Hepatocyte (in vitro differentiated cells): Measurements from ENCODE around the gene HPCAL1. TPM values are rescaled to one million over a fixed set of nuclear protein-coding genes. Genes with fewer than 3 reads are reported as not detected.

ENCODE experiments used
- DNase-seq: peaks from one replicate; pipeline ENCODE4 v3.0.0-alpha.2; 2016; ENCODE audit warnings: low spot score
- H2AFZ ChIP-seq: fragments of 200-600 bp; sonication (generic); 2 replicates; pipeline ENCODE4 v1.6.0; 2016; ENCODE audit warnings: antibody characterized with exemption, mild to moderate bottlenecking
- H3K27ac ChIP-seq: fragments of 200-600 bp; sonication (generic); 2 replicates; pipeline ENCODE4 v1.5.1; 2016; ENCODE audit warnings: mild to moderate bottlenecking
- H3K27me3 ChIP-seq: fragments of 200-600 bp; sonication (generic); 2 replicates; pipeline ENCODE4 v1.6.1; 2016
- H3K36me3 ChIP-seq: fragments of 200-600 bp; sonication (generic); replicated peaks from 2 replicates; pipeline ENCODE4 v1.5.1; 2016; ENCODE audit warnings: low read depth; ENCODE audit not compliant: insufficient read depth
- H3K4me1 ChIP-seq: fragments of 200-600 bp; sonication (generic); 2 replicates; pipeline ENCODE4 v1.5.1; 2016; ENCODE audit warnings: mild to moderate bottlenecking, moderate library complexity; ENCODE audit not compliant: insufficient read depth
- H3K4me2 ChIP-seq: fragments of 200-600 bp; sonication (generic); 2 replicates; pipeline ENCODE4 v1.6.0; 2016
- H3K4me3 ChIP-seq: fragments of 200-600 bp; sonication (generic); 2 replicates; pipeline ENCODE4 v1.5.1; 2016; ENCODE audit warnings: mild to moderate bottlenecking
- H3K79me2 ChIP-seq: fragments of 200-600 bp; sonication (generic); 2 replicates; pipeline ENCODE4 v1.6.0; 2017; ENCODE audit warnings: mild to moderate bottlenecking
- H3K9me2 ChIP-seq: fragments of 200-600 bp; sonication (generic); replicated peaks from 2 replicates; pipeline ENCODE4 v1.6.0; 2017; ENCODE audit warnings: mild to moderate bottlenecking; ENCODE audit not compliant: insufficient read depth
- H3K9me3 ChIP-seq: fragments of 200-600 bp; sonication (generic); 2 replicates; pipeline ENCODE4 v1.5.1; 2016; ENCODE audit warnings: low read depth, mild to moderate bottlenecking
- H4K20me1 ChIP-seq: fragments of 200-600 bp; sonication (generic); 2 replicates; pipeline ENCODE4 v1.6.0; 2016; ENCODE audit warnings: mild to moderate bottlenecking; ENCODE audit not compliant: insufficient read depth, poor library complexity, severe bottlenecking
- EZH2 ChIP-seq: fragments of 200-600 bp; sonication (generic); IDR thresholded peaks from 2 replicates; pipeline ENCODE4 v1.6.1; 2016; ENCODE audit warnings: antibody characterized with exemption, mild to moderate bottlenecking, borderline replicate concordance
- EZH2phosphoT487 ChIP-seq: fragments of 200-600 bp; sonication (generic); IDR thresholded peaks from one replicate; pipeline ENCODE4 v1.6.1; 2018; ENCODE audit warnings: antibody characterized with exemption, mild to moderate bottlenecking, low read depth, moderate library complexity; ENCODE audit not compliant: unreplicated experiment, severe bottlenecking
- WGBS: methylation state at CpG from one replicate; pipeline ENCODE4 v1.1.6; 2016; ENCODE audit warnings: low lambda C conversion rate; ENCODE audit errors: missing lambda C conversion rate; 5-methylcytosine and 5-hydroxymethylcytosine counted together
- polyA plus RNA-seq: library from polyadenylated mRNA; unstranded; fragments of >200 nt; fragmentation: Nextera tagmentation; extraction: Ambion mirVana; gene quantifications from 2 replicates; pipeline ENCODE4 v1.2.1, GENCODE V29; 2016
- total RNA-seq: library from RNA; depleted of rRNA; stranded (reverse); fragments of >200 nt; gene quantifications from 2 replicates; pipeline ENCODE4 v1.2.3, GENCODE V29; 2014
- TF ChIP-seq, protein P1 (sequence below): fragments of 200-600 bp; sonication (generic); IDR thresholded peaks from 2 replicates; pipeline ENCODE4 v1.5.1; 2016; ENCODE audit warnings: antibody characterized with exemption, mild to moderate bottlenecking; ENCODE audit not compliant: poor library complexity

Gene HPCAL1
- total and polyA plus RNA-seq, 2 experiments from 2014 or later: 22.5 to 39.1 TPM

- TF ChIP-seq, protein P1, sequence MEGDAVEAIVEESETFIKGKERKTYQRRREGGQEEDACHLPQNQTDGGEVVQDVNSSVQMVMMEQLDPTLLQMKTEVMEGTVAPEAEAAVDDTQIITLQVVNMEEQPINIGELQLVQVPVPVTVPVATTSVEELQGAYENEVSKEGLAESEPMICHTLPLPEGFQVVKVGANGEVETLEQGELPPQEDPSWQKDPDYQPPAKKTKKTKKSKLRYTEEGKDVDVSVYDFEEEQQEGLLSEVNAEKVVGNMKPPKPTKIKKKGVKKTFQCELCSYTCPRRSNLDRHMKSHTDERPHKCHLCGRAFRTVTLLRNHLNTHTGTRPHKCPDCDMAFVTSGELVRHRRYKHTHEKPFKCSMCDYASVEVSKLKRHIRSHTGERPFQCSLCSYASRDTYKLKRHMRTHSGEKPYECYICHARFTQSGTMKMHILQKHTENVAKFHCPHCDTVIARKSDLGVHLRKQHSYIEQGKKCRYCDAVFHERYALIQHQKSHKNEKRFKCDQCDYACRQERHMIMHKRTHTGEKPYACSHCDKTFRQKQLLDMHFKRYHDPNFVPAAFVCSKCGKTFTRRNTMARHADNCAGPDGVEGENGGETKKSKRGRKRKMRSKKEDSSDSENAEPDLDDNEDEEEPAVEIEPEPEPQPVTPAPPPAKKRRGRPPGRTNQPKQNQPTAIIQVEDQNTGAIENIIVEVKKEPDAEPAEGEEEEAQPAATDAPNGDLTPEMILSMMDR: no peak
- TF ChIP-seq EZH2 (no peak), EZH2phosphoT487 (no peak)
- 81% methylated on average over 4 of the region's 4 CpGs for WGBS
- Histone ChIP-seq H3K4me2 (no peak overlapping the region), H3K4me1 (peaks cover 15% of the 10 kb centered on the region), H3K4me3 (no peak overlapping the region), H3K36me3 (no peaks in the 10 kb centered on the region), H2AFZ (no peak overlapping the region), H4K20me1 (no peaks in the 10 kb centered on the region), H3K27ac (no peak overlapping the region), H3K9me2 (no peaks in the 10 kb centered on the region), H3K27me3 (no peaks in the 10 kb centered on the region), H3K9me3 (no peaks in the 10 kb centered on the region), H3K79me2 (peaks cover 69% of the 10 kb centered on the region)
- DNase-seq: no peak
Observed at GRCh38 chr2:10336283-10336682, 33.6 kb downstream of the HPCAL1 start.

GRCh38 chr2:10337449-10338269 is 35.0 kb downstream of the HPCAL1 start:
- no peaks in the 10 kb centered on the region for H3K9me2 ChIP-seq
- no peaks in the 10 kb centered on the region for H4K20me1 ChIP-seq
- H3K79me2 ChIP-seq: peaks cover 65% of the 10 kb centered on the region
- no peak overlapping the region for H2AFZ ChIP-seq
- peaks cover 10% of the 10 kb centered on the region for H3K4me1 ChIP-seq
- no peaks in the 10 kb centered on the region for H3K9me3 ChIP-seq
- H3K27ac ChIP-seq: no peak overlapping the region
- no peak for DNase-seq
- no peaks in the 10 kb centered on the region for H3K27me3 ChIP-seq
- no peak overlapping the region for H3K4me2 ChIP-seq
- no peak overlapping the region for H3K4me3 ChIP-seq
- 88% methylated on average over 16 of the region's 16 CpGs for WGBS
- TF ChIP-seq, protein P1: no peak
- no peak for TF ChIP-seq EZH2phosphoT487
- TF ChIP-seq EZH2: no peak
- H3K36me3 ChIP-seq: no peaks in the 10 kb centered on the region

DNA sequence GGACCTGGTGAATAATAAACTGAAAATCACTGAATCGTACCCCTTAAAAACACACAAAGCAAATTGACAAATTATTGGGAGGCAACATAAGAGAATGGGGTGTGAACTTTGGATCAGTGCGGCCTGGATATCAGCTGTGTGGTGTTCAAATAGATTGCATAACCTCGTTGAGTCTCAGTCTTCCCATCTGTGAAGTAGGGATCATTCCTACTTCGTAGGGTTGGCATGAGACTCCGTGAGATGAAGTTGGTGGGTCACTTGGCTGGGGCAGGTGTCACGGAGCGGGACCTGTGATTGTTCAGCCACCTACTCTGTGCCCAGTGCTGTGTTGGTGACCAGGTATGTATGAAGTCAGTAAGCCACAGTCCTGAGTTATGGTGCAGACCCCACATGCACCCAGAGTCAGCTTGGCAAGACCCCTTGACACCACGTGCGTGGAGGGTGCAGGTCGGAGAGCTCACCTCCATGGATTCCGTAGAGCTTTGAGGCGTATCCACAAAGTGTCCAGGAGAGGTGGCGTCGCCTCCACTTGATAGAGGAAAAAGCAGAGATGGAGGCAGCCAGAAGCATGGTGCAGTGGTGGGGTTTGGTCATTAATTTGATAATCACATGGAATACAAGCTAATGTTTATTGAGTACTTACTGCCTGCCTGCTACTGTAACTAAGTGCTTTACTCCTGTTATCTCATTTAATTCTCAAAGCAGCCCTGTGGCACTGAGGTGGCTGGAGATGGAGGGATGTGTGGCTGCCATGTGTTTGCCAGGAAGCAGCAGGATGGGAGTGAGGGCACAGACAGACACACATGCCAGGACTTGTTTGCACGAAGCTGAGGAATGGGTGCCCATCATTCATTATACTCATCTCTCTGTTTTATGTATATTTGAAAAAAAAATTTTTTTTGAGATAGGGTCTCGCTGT is 35.8 kb downstream of the HPCAL1 start:
- no peak overlapping the region for H3K27ac ChIP-seq
- H3K36me3 ChIP-seq: no peaks in the 10 kb centered on the region
- H3K79me2 ChIP-seq: peaks cover 68% of the 10 kb centered on the region
- H3K4me2 ChIP-seq: no peak overlapping the region
- no peaks in the 10 kb centered on the region for H3K9me2 ChIP-seq
- no peaks in the 10 kb centered on the region for H3K27me3 ChIP-seq
- H3K9me3 ChIP-seq: no peaks in the 10 kb centered on the region
- H3K4me1 ChIP-seq: peaks cover 4% of the 10 kb centered on the region
- 92% methylated on average over 16 of the region's 16 CpGs for WGBS
- no peak for TF ChIP-seq EZH2
- no peak for TF ChIP-seq EZH2phosphoT487
- TF ChIP-seq, protein P1: no peak
- no peak for DNase-seq
- H4K20me1 ChIP-seq: peaks cover 3% of the 10 kb centered on the region
- H3K4me3 ChIP-seq: no peak overlapping the region
- H2AFZ ChIP-seq: no peak overlapping the region
